Measurements from ENCODE around the gene OSBPL10.

GRCh38 chr3:31724651-31725050 lies 256.4 kb downstream of the OSBPL10 start:
- peak; percentile 21 to 51 for TF ChIP-seq CTCF (conservative IDR thresholded peaks at IDR 0.05 in 1 of 2, IDR thresholded peaks at IDR 0.05 in 1 of 2; ENCODE audit: low read depth in 1 of 2, low read length in 2 of 2)
- no peak for TF ChIP-seq EZH2 (IDR thresholded peaks at IDR 0.05; ENCODE audit: low read length, missing control alignments)

Measured in fibroblast of lung (primary cell).